ENCODE measurements around the gene WAPL. TPM values are rescaled to one million over a fixed set of nuclear protein-coding genes. Genes with fewer than 3 reads are reported as not detected.
"Not testable (repeated sequence)": the region's sequence is repeated elsewhere in the genome, so short reads cannot be mapped to it uniquely, and the experiment has no call there.

Gene WAPL, protein sequence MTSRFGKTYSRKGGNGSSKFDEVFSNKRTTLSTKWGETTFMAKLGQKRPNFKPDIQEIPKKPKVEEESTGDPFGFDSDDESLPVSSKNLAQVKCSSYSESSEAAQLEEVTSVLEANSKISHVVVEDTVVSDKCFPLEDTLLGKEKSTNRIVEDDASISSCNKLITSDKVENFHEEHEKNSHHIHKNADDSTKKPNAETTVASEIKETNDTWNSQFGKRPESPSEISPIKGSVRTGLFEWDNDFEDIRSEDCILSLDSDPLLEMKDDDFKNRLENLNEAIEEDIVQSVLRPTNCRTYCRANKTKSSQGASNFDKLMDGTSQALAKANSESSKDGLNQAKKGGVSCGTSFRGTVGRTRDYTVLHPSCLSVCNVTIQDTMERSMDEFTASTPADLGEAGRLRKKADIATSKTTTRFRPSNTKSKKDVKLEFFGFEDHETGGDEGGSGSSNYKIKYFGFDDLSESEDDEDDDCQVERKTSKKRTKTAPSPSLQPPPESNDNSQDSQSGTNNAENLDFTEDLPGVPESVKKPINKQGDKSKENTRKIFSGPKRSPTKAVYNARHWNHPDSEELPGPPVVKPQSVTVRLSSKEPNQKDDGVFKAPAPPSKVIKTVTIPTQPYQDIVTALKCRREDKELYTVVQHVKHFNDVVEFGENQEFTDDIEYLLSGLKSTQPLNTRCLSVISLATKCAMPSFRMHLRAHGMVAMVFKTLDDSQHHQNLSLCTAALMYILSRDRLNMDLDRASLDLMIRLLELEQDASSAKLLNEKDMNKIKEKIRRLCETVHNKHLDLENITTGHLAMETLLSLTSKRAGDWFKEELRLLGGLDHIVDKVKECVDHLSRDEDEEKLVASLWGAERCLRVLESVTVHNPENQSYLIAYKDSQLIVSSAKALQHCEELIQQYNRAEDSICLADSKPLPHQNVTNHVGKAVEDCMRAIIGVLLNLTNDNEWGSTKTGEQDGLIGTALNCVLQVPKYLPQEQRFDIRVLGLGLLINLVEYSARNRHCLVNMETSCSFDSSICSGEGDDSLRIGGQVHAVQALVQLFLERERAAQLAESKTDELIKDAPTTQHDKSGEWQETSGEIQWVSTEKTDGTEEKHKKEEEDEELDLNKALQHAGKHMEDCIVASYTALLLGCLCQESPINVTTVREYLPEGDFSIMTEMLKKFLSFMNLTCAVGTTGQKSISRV (N-terminal part only)
- total RNA-seq (10 to 100 TPM; 20.5 to 44.5 (median 31.6) TPM), polyA plus RNA-seq (10 to 100 TPM; 11.1 to 32.9 (median 14.6) TPM)
- long read RNA-seq, donor 1, result 0 reads
- long read RNA-seq, donor 2, result 0 reads
- long read RNA-seq, donor 3, result 0 reads
- long read RNA-seq, donor 4, partial matches to known transcripts, result 8 of 9 reads
- long read RNA-seq, donor 4, other reads (novel, unspliced or antisense), result 1 of 9 reads
- long read RNA-seq, donor 5, full-length matches to known transcripts, result 17 of 39 reads
- long read RNA-seq, donor 5, partial matches to known transcripts, result 8 of 39 reads
- long read RNA-seq, donor 5, other reads (novel, unspliced or antisense), result 14 of 39 reads
- long read RNA-seq, donor 6, partial matches to known transcripts, result 2 of 2 reads
- long read RNA-seq, donor 6, other reads (novel, unspliced or antisense), result 0 of 2 reads
- long read RNA-seq, donor 7, result 0 reads
- long read RNA-seq, donor 8, full-length matches to known transcripts, result 3 of 3 reads
- long read RNA-seq, donor 8, partial matches to known transcripts, result 0 of 3 reads
- long read RNA-seq, donor 8, other reads (novel, unspliced or antisense), result 0 of 3 reads
- long read RNA-seq, donor 9, result 0 reads
- long read RNA-seq, donor 10, result 0 reads

DNA sequence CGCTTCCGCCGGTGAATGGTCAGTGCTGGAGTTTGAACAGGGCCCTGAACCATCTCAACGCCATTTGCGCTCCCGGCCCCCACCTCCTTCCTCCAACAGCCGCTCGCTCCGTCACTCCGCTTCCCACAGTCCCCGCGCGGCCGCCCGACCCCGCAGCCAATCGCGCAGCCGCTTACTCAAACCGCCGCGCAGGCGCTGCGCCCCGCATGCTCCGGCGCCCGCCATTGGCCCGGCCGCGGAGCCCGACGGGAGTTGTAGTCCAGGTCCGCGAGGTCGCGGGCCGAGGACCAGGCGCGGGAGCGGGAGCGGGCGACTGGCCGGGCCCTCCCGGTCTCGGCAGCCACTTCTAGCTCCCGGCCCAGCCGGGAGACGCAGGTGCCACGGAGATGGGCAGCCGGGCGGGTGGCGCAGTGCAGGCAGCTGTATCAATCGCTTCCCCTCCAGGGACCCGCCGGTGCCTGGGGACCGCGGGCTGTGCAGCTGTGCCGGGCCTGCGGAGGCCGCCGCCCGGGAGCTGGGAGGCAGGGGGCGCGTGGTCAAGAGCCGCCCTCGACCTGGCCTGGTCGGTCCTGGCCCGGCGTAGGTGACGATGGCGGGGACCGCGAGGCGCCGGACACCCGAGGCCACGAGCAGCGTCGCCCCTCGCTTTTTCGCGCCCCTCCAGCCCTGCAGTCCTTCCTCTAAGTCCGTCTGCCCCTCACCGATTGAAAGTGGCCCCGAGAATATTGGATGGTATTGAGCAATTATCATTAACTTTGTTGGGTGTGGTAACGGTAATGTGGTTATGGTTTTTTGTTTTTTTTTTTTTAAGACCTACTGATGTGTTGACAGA, at the start of gene WAPL:
Gene WAPL, minus strand, starts transcription at position 115 of the 832 bp plus-strand sequence. CDS start 3,723 bp downstream, outside the sequence.
- DNase-seq, result peak; percentile 93 to 97 (median 96)
- Histone ChIP-seq H3K27ac (peak within 1 kb of the TSS; percentile 87 to 97 (median 97)), H3K9me3 (replicated peaks in 1 of 3) (no peaks in the 10 kb centered on the region), H3K27me3 (no peaks in the 10 kb centered on the region), H3K4me3 (peak within 1 kb of the TSS; percentile 59 to 97 (median 90)), H3K36me3 (replicated peaks in 1 of 2) (no peaks in the 10 kb centered on the region), H3K4me1 (replicated peaks in 1 of 2) (peaks cover 20 to 53% of the 10 kb centered on the region in 2 donors)
- 0% methylated on average over 5 to 87 of the region's 87 CpGs for WGBS, 4 donors
- intact Hi-C loops (cut with DNase I), result no loop called here
- TF ChIP-seq, protein P1, sequence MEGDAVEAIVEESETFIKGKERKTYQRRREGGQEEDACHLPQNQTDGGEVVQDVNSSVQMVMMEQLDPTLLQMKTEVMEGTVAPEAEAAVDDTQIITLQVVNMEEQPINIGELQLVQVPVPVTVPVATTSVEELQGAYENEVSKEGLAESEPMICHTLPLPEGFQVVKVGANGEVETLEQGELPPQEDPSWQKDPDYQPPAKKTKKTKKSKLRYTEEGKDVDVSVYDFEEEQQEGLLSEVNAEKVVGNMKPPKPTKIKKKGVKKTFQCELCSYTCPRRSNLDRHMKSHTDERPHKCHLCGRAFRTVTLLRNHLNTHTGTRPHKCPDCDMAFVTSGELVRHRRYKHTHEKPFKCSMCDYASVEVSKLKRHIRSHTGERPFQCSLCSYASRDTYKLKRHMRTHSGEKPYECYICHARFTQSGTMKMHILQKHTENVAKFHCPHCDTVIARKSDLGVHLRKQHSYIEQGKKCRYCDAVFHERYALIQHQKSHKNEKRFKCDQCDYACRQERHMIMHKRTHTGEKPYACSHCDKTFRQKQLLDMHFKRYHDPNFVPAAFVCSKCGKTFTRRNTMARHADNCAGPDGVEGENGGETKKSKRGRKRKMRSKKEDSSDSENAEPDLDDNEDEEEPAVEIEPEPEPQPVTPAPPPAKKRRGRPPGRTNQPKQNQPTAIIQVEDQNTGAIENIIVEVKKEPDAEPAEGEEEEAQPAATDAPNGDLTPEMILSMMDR (IDR thresholded peaks at IDR 0.05), result no peak
- TF ChIP-seq POLR2A (IDR thresholded peaks at IDR 0.05), result peak in 1 of 2 donors; percentile 90

DNA sequence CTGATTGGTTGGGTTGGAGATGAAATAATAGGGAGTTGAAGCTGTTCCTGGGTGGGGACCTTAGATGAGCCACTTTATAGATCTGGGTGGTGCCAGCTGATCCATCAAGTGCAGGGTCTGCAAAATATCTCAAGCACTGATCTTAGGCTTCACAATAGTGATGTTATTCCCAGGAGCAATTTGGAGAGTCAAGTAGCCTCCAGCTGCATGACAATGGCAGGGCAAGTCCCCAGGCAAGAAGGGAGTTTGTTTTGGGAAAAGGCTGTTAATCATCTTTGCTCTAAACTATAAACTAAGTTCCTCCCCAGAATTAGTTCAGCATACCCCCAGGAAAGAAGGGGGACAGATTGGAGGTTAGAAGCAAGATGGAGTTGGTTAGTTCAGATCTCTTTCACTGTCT, 47.7 kb upstream of the WAPL start:
- Histone ChIP-seq H3K4me1 (replicated peaks in 1 of 2) (no peaks in the 10 kb centered on the region), H3K27me3 (no peaks in the 10 kb centered on the region), H3K9me3 (replicated peaks in 1 of 3) (no peaks in the 10 kb centered on the region), H3K27ac (no peak overlapping the region), H3K4me3 (no peak overlapping the region), H3K36me3 (replicated peaks in 1 of 2) (no peaks in the 10 kb centered on the region)
- DNase-seq, result no peak
- TF ChIP-seq, protein P1 (IDR thresholded peaks at IDR 0.05), result no peak
- no peak for TF ChIP-seq POLR2A (IDR thresholded peaks at IDR 0.05)
- intact Hi-C loops (cut with DNase I), result no loop called here

DNA sequence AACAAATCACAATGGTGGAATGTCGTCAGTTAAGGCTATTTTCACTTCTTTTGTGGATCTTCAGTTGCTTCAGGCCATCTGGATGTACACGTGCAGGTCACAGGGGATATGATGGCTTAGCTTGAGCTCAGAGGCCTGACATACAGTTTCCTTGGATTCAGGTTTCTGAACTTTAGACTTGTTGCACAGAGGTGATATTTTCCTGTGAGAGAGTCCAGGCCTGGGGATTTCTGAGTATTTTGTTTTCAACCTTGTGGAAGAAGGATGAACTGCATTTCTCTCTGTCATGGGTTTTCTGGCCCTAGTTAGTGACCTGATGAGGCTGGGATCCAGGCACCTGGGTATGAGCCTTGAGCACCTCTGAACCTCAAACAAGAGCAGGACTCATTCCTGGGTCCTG, 44.9 kb upstream of the WAPL start:
- DNase-seq; H3K27me3 ChIP-seq; H3K36me3 ChIP-seq (replicated peaks in 1 of 2); H3K9me3 ChIP-seq (replicated peaks in 1 of 3); intact Hi-C loops (cut with DNase I); H3K4me1 ChIP-seq (replicated peaks in 1 of 2); H3K4me3 ChIP-seq; H3K27ac ChIP-seq: not testable (repeated sequence)
- WGBS, 4 donors, result 65 to 92% (median 83%) methylated on average over 2 of the region's 2 CpGs

DNA sequence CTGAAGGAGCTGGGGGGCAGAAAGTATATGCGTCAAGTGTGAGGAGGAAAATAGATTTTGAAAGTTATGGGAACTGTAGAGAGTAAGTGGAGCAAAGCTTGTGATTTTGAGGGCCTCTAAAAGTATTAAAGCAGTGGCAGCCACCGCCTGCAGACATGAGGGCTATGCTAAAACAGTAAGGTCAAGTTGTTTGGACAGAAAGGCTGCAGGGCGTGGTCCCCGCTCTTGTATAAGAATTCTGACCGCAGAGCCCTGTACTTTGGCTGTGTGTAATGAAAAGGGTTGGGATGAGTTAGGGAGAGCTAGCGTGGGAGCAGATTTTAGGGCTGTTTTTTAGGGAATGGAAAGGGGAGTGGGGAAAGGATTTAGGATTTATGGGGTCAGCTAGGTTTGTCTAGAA, 41.7 kb upstream of the WAPL start:
- H3K36me3 ChIP-seq (replicated peaks in 1 of 2); DNase-seq; H3K9me3 ChIP-seq (replicated peaks in 1 of 3); H3K27ac ChIP-seq; H3K27me3 ChIP-seq; H3K4me1 ChIP-seq (replicated peaks in 1 of 2); H3K4me3 ChIP-seq; intact Hi-C loops (cut with DNase I): not testable (repeated sequence)
- 77 to 93% (median 80%) methylated on average over 6 of the region's 6 CpGs for WGBS, 4 donors

DNA sequence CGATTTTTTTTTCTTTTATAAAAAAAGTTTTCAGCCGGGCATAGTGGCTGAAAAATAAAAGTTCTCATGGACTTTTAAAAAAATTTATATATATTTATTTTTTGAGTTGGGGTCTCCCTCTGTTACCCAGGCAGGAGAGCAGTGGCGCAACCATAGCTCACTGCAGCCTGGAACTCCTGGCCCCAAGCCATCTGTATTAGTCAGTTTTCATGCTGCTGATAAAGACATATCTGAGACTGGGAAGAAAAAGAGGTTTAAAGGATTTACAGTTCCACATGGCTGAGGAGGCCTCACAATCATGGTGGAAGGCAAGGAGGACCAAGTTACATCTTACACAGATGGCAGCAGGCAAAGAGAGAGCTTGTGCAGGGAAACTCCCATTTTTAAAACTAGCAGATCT, 37.1 kb upstream of the WAPL start:
- 48 to 67% (median 62%) methylated on average over 3 of the region's 3 CpGs for WGBS, 4 donors
- intact Hi-C loops (cut with DNase I); H3K36me3 ChIP-seq (replicated peaks in 1 of 2); H3K4me3 ChIP-seq; H3K4me1 ChIP-seq (replicated peaks in 1 of 2); H3K27me3 ChIP-seq; H3K9me3 ChIP-seq (replicated peaks in 1 of 3); H3K27ac ChIP-seq: not testable (repeated sequence)
- DNase-seq, result peak; percentile 41 to 76 (median 65)

All from adrenal gland (tissue), 19 donors.